Epithelial cell of proximal tubule (primary cell): ENCODE data around the gene SRP72. TPM values are rescaled to one million over a fixed set of nuclear protein-coding genes. Genes with fewer than 3 reads are reported as not detected.

ENCODE experiments used
- DNase-seq: peaks from one replicate; pipeline ENCODE4 v3.0.0-alpha.2; 2011; ENCODE audit warnings: low read depth
- H3K4me3 ChIP-seq: 2 replicates; pipeline ENCODE4 v1.5.1; 2011; ENCODE audit warnings: low read depth, mild to moderate bottlenecking, low read length
- CTCF ChIP-seq: conservative IDR thresholded peaks from 2 replicates; pipeline ENCODE4 v1.5.1; 2012; ENCODE audit warnings: low read depth, mild to moderate bottlenecking, low read length
- total RNA-seq: library from RNA; depleted of rRNA; stranded (reverse); fragments of >200 nt; gene quantifications from 2 replicates; pipeline ENCODE4 v1.2.3, GENCODE V29; 2015

The SRP72 gene
- total RNA-seq, 1 donor from 2014 or later: 66.5 TPM

GRCh38 chr4:56513517-56513916, 46.1 kb downstream of the SRP72 start:
- H3K4me3 ChIP-seq: no peak overlapping the region
- TF ChIP-seq CTCF: no peak
- no peak for DNase-seq

DNA sequence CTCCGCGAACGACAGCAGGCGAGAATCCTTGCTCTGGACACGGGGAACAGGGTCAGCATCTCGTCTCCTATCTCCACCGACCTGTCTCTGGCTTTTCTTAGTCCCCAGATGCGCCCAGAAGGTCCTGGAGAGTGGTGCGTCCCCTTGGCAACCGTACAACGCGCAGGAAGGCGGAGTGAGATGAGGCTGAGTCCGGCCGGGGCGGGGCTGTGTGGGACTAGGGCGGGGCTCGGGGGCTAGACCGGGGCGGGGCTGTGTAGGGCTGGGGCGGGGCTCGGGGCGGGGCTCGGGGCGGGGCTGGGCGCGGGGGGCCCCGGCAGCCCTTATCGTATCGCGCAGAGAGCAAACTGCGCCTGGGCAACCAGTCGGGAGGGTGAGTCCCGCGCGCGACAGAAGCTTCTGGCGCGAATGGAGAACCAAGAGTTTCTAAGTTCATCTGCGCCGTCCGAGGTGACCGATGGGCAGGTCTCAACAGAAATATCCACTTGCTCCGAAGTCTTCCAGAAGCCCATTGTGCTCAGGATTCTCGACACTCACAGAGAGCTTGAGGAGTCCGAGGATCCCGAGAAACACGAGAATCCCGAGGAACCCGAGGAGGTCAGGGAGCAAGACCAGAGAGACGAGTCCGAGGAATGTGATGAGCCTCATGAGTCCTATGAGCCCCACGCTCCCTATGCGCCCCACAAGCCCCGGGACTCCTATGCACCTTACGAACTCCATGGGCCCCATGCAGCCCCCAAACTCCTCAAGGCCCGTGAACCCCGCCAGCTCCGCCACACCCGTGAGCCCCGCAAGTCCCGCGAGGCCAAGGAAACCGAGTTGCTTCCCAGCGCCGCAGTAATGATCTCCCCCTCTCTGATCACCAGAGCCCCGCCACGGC, 63.1 kb downstream of the SRP72 start:
- no peak for TF ChIP-seq CTCF
- peak; percentile 18 for DNase-seq

GRCh38 chr4:56531149-56531770, 63.8 kb downstream of the SRP72 start:
- no peak for TF ChIP-seq CTCF
- DNase-seq: no peak
- H3K4me3 ChIP-seq: peak overlapping the region; percentile 54

More for the DNA sequence above, 63.1 kb downstream of the SRP72 start:
- H3K4me3 ChIP-seq: peak overlapping the region; percentile 54

GRCh38 chr4:56531823-56532222, 64.4 kb downstream of the SRP72 start:
- H3K4me3 ChIP-seq: no peak overlapping the region
- DNase-seq: no peak
- no peak for TF ChIP-seq CTCF

- TF ChIP-seq CTCF: no peak
Measured at GRCh38 chr4:56532239-56532638, 64.8 kb downstream of the SRP72 start.

DNA sequence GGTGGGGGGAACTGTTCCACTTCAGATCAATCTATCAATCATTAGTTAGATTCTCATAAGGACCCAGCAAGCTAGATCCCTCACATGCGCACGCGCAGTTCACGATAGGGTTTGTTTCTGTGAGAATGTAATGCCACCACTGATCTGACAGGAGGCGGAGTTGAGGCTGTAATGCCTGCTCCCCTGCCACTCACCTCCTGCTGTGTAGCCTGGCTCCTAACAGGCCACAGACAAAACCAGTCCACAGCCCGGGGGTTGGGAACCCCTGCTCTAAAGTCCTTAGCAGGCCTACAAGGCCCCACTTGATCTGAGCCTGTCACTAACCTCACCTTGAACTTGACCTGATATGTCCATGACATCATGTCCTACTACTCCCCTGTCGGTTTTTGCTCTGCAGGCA, 68.5 kb downstream of the SRP72 start:
- no peak for DNase-seq
- TF ChIP-seq CTCF: no peak
- no peak overlapping the region for H3K4me3 ChIP-seq

More at GRCh38 chr4:56532239-56532638, 64.8 kb downstream of the SRP72 start:
- no peak for DNase-seq
- H3K4me3 ChIP-seq: no peak overlapping the region
